B cell (primary cell): ENCODE results near the gene NHERF2. TPM values are rescaled to one million over a fixed set of nuclear protein-coding genes. Genes with fewer than 3 reads are reported as not detected.

ENCODE experiments used
- ATAC-seq: fragments of 200-7000 bp; cut with Tn5 transposase; one replicate; pipeline ENCODE4 v1.10.0; 2021; ENCODE audit warnings: low read depth, mild to moderate bottlenecking, moderate number of reproducible peaks, moderate library complexity
- CTCF ChIA-PET: fragments of 350-600 bp; sonication (Branson Sonifier 250); formaldehyde crosslinking; loops from one replicate; lab custom pipeline; 2021; ENCODE audit warnings: antibody characterized with exemption, inconsistent platforms; lab: Charles Lee
- POLR2A ChIA-PET: fragments of 350-600 bp; sonication (Branson Sonifier 250); formaldehyde crosslinking; loops from one replicate; lab custom pipeline; 2021; ENCODE audit warnings: antibody characterized with exemption; lab: Charles Lee
- DNase-seq: peaks from one replicate; pipeline ENCODE4 v3.0.0; 2013
- H2AFZ ChIP-seq: 2 replicates; pipeline ENCODE4 v1.6.1; 2012; ENCODE audit warnings: mild to moderate bottlenecking, low read depth, low read length; ENCODE audit not compliant: insufficient read depth, poor library complexity, severe bottlenecking
- H3K27ac ChIP-seq, 2 donors: 1 replicate in 1 of 2; 2 replicates in 1 of 2; pipeline ENCODE4 v1.5.1; 2012 to 2013; ENCODE audit warnings: low read length in 2 of 2, mild to moderate bottlenecking in 2 of 2, moderate library complexity in 1 of 2
- H3K27me3 ChIP-seq, 4 experiments: fragments of 200-600 bp in 1 of 4; sonication (generic) in 1 of 4; replicated peaks in 1 of 4; 1 replicate in 2 of 4; 2 replicates in 2 of 4; pipeline versions ENCODE4 v1.6.1 to v1.7.0; 2013 to 2016; ENCODE audit warnings: low read length in 3 of 4, mild to moderate bottlenecking in 2 of 4, mixed read lengths in 1 of 4, moderate library complexity in 1 of 4; ENCODE audit not compliant: insufficient read depth in 4 of 4, control insufficient read depth in 3 of 4; ENCODE audit errors: control extremely low read depth in 1 of 4
- H3K36me3 ChIP-seq, 2 experiments: replicated peaks in 1 of 2; 1 replicate in 1 of 2; 2 replicates in 1 of 2; pipeline versions ENCODE4 v1.6.1 to v1.7.1; 2013; ENCODE audit warnings: low read length in 1 of 2; ENCODE audit not compliant: insufficient read depth in 2 of 2, control insufficient read depth in 1 of 2; ENCODE audit errors: control extremely low read depth in 1 of 2, extremely low read depth in 1 of 2
- H3K4me1 ChIP-seq, 2 donors: fragments of 200-600 bp in 1 of 2; sonication (generic) in 1 of 2; 1 replicate in 1 of 2; 2 replicates in 1 of 2; pipeline versions ENCODE4 v1.5.1 to v1.6.1; 2013 to 2017; ENCODE audit warnings: low read length in 2 of 2; ENCODE audit not compliant: control insufficient read depth in 2 of 2, insufficient read depth in 2 of 2
- H3K4me2 ChIP-seq: replicated peaks from 2 replicates; pipeline ENCODE3; 2012; ENCODE audit warnings: mild to moderate bottlenecking, low read depth, low read length; ENCODE audit not compliant: poor library complexity, severe bottlenecking
- H3K4me3 ChIP-seq, 5 experiments: fragments of 200-600 bp in 1 of 5; sonication (generic) in 1 of 5; 1 replicate in 3 of 5; 2 replicates in 2 of 5; pipeline versions ENCODE4 v1.5.1 to v1.7.0; 2011 to 2016; ENCODE audit warnings: low read length in 4 of 5, mild to moderate bottlenecking in 4 of 5, low read depth in 2 of 5, control low read depth in 1 of 5, moderate library complexity in 1 of 5; ENCODE audit not compliant: insufficient read depth in 1 of 5; ENCODE audit errors: control extremely low read depth in 1 of 5, extremely low read depth in 1 of 5
- H3K79me2 ChIP-seq: fragments of 200-600 bp; sonication (generic); one replicate; pipeline ENCODE4 v1.6.0; 2016; ENCODE audit warnings: low read length; ENCODE audit not compliant: control insufficient read depth, insufficient read depth
- H3K9ac ChIP-seq: fragments of 200-600 bp; sonication (generic); 2 replicates; pipeline ENCODE4 v1.6.1; 2017; ENCODE audit warnings: mild to moderate bottlenecking, low read length, moderate library complexity
- H3K9me3 ChIP-seq, 3 donors: one replicate each; pipeline versions ENCODE4 v1.6.1 to v1.7.1; 2013; ENCODE audit warnings: low read length in 2 of 3; ENCODE audit not compliant: control insufficient read depth in 2 of 3, insufficient read depth in 1 of 3; ENCODE audit errors: control extremely low read depth in 1 of 3
- H4K20me1 ChIP-seq: 2 replicates; pipeline ENCODE4 v1.6.0; 2012; ENCODE audit warnings: mild to moderate bottlenecking, low read length; ENCODE audit not compliant: insufficient read depth, control insufficient read depth, poor library complexity, severe bottlenecking
- H3K27ac Mint-ChIP-seq: one replicate; pipeline ENCODE4 v1.8.0; 2021; ENCODE audit warnings: mixed read lengths
- H3K27me3 Mint-ChIP-seq: one replicate; pipeline ENCODE4 v1.8.0; 2021; ENCODE audit warnings: mixed read lengths
- H3K4me1 Mint-ChIP-seq: one replicate; pipeline ENCODE4 v1.8.0; 2021; ENCODE audit warnings: mixed read lengths
- H3K4me3 Mint-ChIP-seq: one replicate; pipeline ENCODE4 v1.8.0; 2021; ENCODE audit warnings: mixed read lengths
- H3K9me3 Mint-ChIP-seq: one replicate; pipeline ENCODE4 v1.8.0; 2022; ENCODE audit warnings: mixed read lengths; ENCODE audit not compliant: insufficient read depth
- EZH2 ChIP-seq: IDR thresholded peaks from 2 replicates; pipeline ENCODE4 v1.6.1; 2012; ENCODE audit warnings: borderline replicate concordance, low read depth, mild to moderate bottlenecking, moderate library complexity, low read length; ENCODE audit not compliant: insufficient read depth, poor library complexity, severe bottlenecking
- WGBS: methylation state at CpG from one replicate; pipeline ENCODE4 v1.1.5; 2013; ENCODE audit warnings: missing lambda C conversion rate; ENCODE audit not compliant: insufficient coverage; 5-methylcytosine and 5-hydroxymethylcytosine counted together
- intact Hi-C: fragments of 100-400 bp; cut with micrococcal nuclease; formaldehyde crosslinking; loops from one replicate; pipeline ENCODE4 v1.10.0; 2022
- polyA plus RNA-seq: library from polyadenylated mRNA; depleted of rRNA; stranded (reverse); fragments of >200 nt; gene quantifications from 2 replicates; pipeline ENCODE4 v1.2.3, GENCODE V29; 2012
- total RNA-seq, 2 donors: library from RNA; stranded (reverse); fragments of 120-200 nt in 1 of 2; gene quantifications; 1 replicate in 1 of 2; 2 replicates in 1 of 2; pipeline versions ENCODE4 v1.2.3 to v1.2.4, GENCODE V29; 2013 to 2022
- TF ChIP-seq, protein P1 (sequence below): fragments of 200-600 bp; IDR thresholded peaks from one replicate; pipeline ENCODE4 v1.8.0; 2022; ENCODE audit warnings: antibody characterized with exemption, mild to moderate bottlenecking

The NHERF2 gene
- total and polyA plus RNA-seq, 2 donors (not counting 1 experiment from before 2014, with no cell fraction given): 1.8 to 2.2 TPM

DNA sequence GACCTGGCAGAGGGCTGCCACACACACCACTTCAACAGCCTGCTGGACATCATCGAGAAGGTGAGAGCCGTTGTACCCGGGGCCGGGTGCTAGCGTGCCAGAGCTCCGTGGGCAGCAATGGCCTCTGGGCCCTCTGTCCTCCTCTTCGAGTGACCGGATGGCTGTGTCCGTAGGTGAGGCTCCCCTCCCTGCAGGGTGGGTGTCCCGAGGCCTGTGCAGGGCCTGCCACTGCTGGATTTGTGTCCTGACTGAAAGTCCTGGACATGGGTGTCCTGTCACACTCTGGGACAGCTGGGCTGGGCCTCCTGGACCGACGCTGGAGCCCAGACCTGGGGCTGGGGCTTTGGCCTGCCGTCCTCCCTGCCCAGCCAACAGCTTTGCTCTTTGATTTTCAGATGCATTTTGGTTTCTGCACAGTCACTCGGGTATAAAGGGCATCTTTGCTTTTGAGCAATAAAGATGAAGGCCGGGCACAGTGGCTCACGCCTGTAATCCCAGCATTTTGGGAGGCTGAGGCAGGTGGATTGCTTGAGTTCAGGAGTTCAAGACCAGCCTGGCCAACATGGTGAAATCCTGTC, 37.8 kb downstream of the NHERF2 start:
- DNase-seq: no peak

DNA sequence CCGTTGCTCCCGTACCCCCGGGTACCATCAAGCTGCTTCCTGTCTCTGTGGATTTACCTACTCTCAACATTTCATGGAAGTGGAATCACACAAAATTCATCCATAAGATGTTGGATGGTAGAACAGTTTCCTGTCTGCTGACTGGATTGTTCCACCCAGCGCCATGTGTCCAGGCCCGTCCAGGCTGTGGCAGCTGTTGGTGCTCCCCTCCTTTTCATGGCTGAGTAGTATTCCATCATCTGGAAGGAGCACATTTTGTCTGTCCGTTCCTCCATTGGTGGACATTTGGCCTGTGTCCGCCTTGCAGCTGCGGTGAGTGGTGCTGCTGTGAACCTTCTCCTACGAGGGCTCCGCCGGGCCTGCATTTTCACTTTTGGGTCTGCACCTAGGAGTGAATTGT, 39.4 kb downstream of the NHERF2 start:
- Histone ChIP-seq H3K4me2 (no peak overlapping the region), H3K36me3 (peaks cover 0 to 45% of the 10 kb centered on the region in 2 experiments), H3K79me2 (no peaks in the 10 kb centered on the region), H3K9ac (no peak overlapping the region), H2AFZ (no peak overlapping the region), H3K9me3 (peaks cover 0 to 5% (median 0%) of the 10 kb centered on the region in 3 donors), H3K4me3 (no peak overlapping the region), H3K27me3 (no peaks in the 10 kb centered on the region), H3K4me1 (no peaks in the 10 kb centered on the region), H4K20me1 (no peaks in the 10 kb centered on the region), H3K27ac (no peak overlapping the region)
- no peaks in the 10 kb centered on the region for H3K27me3 Mint-ChIP-seq
- ATAC-seq: no peak
- intact Hi-C loops: no loop called here
- H3K27ac Mint-ChIP-seq: no peak overlapping the region
- WGBS: 96% methylated on average over 11 of the region's 11 CpGs
- no peaks in the 10 kb centered on the region for H3K9me3 Mint-ChIP-seq
- TF ChIP-seq, protein P1, sequence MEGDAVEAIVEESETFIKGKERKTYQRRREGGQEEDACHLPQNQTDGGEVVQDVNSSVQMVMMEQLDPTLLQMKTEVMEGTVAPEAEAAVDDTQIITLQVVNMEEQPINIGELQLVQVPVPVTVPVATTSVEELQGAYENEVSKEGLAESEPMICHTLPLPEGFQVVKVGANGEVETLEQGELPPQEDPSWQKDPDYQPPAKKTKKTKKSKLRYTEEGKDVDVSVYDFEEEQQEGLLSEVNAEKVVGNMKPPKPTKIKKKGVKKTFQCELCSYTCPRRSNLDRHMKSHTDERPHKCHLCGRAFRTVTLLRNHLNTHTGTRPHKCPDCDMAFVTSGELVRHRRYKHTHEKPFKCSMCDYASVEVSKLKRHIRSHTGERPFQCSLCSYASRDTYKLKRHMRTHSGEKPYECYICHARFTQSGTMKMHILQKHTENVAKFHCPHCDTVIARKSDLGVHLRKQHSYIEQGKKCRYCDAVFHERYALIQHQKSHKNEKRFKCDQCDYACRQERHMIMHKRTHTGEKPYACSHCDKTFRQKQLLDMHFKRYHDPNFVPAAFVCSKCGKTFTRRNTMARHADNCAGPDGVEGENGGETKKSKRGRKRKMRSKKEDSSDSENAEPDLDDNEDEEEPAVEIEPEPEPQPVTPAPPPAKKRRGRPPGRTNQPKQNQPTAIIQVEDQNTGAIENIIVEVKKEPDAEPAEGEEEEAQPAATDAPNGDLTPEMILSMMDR: no peak
- no peak for TF ChIP-seq EZH2
- CTCF ChIA-PET: no interaction called here
- DNase-seq: no peak
- POLR2A ChIA-PET: no interaction called here
- H3K4me1 Mint-ChIP-seq: no peaks in the 10 kb centered on the region
- no peak overlapping the region for H3K4me3 Mint-ChIP-seq

More for the DNA sequence above, 37.8 kb downstream of the NHERF2 start:
- H3K9me3 Mint-ChIP-seq: no peaks in the 10 kb centered on the region
- ChIA-PET CTCF (interaction anchor here (0.6 kb wide), 1 partner anchor 40 kb away, joined by 3 read pairs; no protein-coding TSS in a partner anchor), POLR2A (interaction anchor here (0.7 kb wide), 1 partner anchor 16 kb away, joined by 9 read pairs; no protein-coding TSS in a partner anchor)
- no peak overlapping the region for H2AFZ ChIP-seq
- ATAC-seq: no peak
- H3K4me2 ChIP-seq: no peak overlapping the region
- H3K4me1 Mint-ChIP-seq: no peaks in the 10 kb centered on the region
- TF ChIP-seq, protein P1: no peak
- TF ChIP-seq EZH2: no peak
- H3K4me3 ChIP-seq: no peak overlapping the region
- over 99% methylated on average over 16 of the region's 16 CpGs for WGBS
- no peaks in the 10 kb centered on the region for H3K27me3 Mint-ChIP-seq
- no peak overlapping the region for H3K4me3 Mint-ChIP-seq
- no peaks in the 10 kb centered on the region for H3K4me1 ChIP-seq
- H3K36me3 ChIP-seq: peaks cover 0 to 46% of the 10 kb centered on the region in 2 experiments
- no peak overlapping the region for H3K27ac ChIP-seq
- peaks cover 0 to 5% (median 0%) of the 10 kb centered on the region in 3 donors for H3K9me3 ChIP-seq
- intact Hi-C loops: no loop called here
- H4K20me1 ChIP-seq: no peaks in the 10 kb centered on the region
- H3K27me3 ChIP-seq: no peaks in the 10 kb centered on the region
- H3K79me2 ChIP-seq: no peaks in the 10 kb centered on the region
- no peak overlapping the region for H3K9ac ChIP-seq
- no peak overlapping the region for H3K27ac Mint-ChIP-seq
